ENCODE measurements around the gene CDC42EP2.

GRCh38 chr11:65301491-65302329 is 13.0 kb upstream of the CDC42EP2 start:
- TF ChIP-seq POLR2AphosphoS5 (IDR thresholded peaks at IDR 0.05; ENCODE audit: insufficient read depth, low read depth, low read length) (no peak), POLR2A (IDR thresholded peaks at IDR 0.05; ENCODE audit: low read depth, low read length) (no peak), FOS (IDR thresholded peaks at IDR 0.05; ENCODE audit: borderline replicate concordance, insufficient read depth, low read length) (no peak), EZH2 (IDR thresholded peaks at IDR 0.05; ENCODE audit: borderline replicate concordance, low read depth, low read length, severe bottlenecking) (no peak), CTCF (IDR thresholded peaks at IDR 0.05; ENCODE audit: extremely low read depth in 1 of 2, insufficient read depth in 1 of 2, low read depth in 1 of 2, low read length in 2 of 2) (no peak)

Measured in endothelial cell of umbilical vein (primary cell).